Activated CD8-positive, alpha-beta memory T cell treated with anti-CD3 and anti-CD28 coated beads for 36 hours (primary cell): ENCODE results near the gene ZNF521. TPM values are rescaled to one million over a fixed set of nuclear protein-coding genes. Genes with fewer than 3 reads are reported as not detected.

ENCODE experiments used
- CTCF ChIA-PET: fragments of 350-600 bp; sonication (Branson Sonifier 250); formaldehyde crosslinking; loops from one replicate; lab custom pipeline; 2021; ENCODE audit warnings: antibody characterized with exemption; lab: Charles Lee
- POLR2A ChIA-PET: fragments of 350-600 bp; sonication (Branson Sonifier 250); formaldehyde crosslinking; loops from one replicate; lab custom pipeline; 2021; ENCODE audit warnings: antibody characterized with exemption; lab: Charles Lee
- total RNA-seq, 2 experiments: library from RNA; stranded (reverse); gene quantifications; one replicate each; pipeline ENCODE4 v1.2.3, GENCODE V29; 2021

Gene ZNF521
- total RNA-seq, 2 experiments from 2014 or later, result not detected

DNA sequence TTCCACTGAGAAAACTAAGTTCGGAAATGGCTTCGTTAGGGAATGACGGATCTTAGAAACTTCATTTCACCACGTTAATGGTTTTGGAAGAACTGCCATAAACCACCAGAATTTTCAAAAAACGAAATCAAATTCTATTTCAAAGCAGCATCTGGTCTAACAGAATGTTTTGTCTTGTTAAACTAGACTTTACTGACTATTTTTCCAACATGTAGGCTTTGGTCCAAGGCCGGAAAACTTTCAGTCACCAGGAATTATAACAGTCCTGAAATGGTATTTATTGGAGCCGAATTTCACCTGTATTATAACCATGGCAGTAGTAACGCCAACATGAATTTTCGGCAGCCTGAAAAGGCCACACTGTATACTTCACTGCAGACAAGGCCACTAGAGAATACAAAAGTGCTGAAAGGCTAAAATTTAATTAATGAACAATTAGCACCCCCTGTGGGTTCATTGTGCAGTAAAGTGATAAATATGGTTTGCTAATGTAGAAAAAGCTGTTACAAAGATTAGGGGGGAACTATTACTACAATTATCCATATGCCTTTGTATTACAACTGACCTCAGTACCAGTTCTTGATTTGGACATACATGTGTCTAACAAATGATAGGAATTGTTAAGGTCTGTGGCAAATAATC lies 116.4 kb downstream of the ZNF521 start:
- POLR2A ChIA-PET, result no interaction called here
- CTCF ChIA-PET, result no interaction called here

GRCh38 chr18:25234740-25235345 lies 117.1 kb downstream of the ZNF521 start:
- ChIA-PET POLR2A (no interaction called here), CTCF (no interaction called here)

DNA sequence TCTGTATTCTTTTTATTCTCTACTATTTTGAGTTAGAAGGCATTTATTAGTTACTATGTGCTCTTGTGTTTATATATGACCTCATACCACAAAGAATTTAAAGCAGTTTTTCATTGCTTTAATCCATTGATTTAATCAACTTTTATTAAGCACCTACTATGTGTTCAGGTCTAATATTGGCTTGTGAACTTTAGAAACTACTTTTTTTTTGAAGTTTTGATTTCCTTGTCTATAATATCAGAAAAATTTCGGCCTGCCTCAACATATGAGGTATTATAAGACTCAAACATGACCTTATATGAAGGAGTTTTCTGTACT lies 117.7 kb downstream of the ZNF521 start:
- CTCF ChIA-PET, result no interaction called here
- POLR2A ChIA-PET, result no interaction called here

DNA sequence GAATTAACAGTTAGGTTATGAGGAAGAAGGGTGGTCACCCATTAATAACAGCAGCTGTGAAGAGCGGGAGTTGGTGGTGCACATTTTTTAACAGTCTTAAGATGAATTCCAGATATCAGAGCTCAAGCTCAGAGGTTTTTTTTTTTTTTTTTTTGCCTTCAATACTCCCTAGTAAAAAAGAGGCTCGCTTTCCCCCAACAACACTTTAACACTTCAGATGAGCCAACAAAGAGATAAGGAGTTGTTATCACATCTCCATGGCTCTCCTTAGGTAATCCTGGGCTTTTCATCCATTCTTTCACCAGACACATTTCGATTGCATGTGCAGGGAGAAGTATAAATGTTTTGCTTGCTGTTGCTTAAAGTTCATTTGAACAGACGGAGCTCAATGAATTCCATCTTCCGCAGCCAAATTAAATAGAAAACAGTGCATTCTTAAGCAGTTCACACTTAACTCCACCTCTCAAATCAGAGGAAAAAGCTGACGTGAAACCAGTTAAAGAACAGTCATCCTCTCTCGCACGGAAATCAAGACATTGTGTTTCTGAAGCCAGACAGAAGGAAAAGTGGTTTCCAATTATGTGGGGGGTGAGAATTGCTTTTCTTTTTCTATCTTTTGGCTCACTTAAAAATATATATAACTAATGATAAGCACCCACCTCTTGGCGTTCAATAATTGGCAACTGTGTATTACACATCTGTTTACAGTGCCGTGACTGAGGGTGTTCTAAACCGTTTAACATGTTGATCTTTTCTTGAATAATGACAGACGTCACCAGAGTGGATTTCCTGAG lies 118.2 kb downstream of the ZNF521 start:
- POLR2A ChIA-PET, result no interaction called here
- CTCF ChIA-PET, result no interaction called here

DNA sequence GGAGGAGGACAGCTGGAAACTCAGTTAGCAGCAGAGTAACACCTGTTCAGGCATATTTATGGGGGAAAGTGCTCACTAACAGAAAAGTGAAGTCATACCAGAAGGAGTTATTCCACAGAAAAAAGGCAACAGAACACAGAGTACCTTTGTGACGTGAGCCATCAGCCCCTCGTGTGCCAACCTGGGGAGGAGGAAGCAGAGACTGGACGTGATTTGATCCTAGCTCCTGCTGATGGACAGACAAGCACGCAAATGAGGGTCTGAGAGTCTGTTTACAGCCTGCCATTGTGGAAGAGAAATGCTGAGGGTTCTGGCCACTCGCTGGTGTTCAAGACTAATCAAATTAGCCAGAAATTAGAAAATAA lies 120.7 kb downstream of the ZNF521 start:
- ChIA-PET POLR2A (no interaction called here), CTCF (no interaction called here)

GRCh38 chr18:25230658-25231326 lies 121.2 kb downstream of the ZNF521 start:
- POLR2A ChIA-PET, result no interaction called here
- CTCF ChIA-PET, result no interaction called here

GRCh38 chr18:25229920-25230319 lies 122.0 kb downstream of the ZNF521 start:
- ChIA-PET POLR2A (no interaction called here), CTCF (no interaction called here)

DNA sequence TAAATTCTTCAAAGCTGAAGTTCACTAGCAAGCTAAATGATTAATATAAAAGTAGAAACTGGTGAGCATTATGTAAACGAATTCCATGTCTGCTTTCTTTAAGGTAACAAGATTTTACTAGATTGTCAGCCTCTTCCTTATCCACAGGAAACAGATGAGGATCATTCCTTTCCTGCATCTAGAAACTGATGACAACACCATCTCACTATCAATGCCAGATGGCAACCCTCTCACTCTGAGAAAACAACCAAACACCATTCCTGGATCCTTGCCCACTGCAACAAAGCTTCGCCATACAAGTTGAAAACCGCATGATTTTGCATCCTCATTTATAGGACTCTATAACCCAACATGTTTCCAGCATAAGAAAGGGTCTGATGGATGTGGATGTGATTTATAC lies 122.9 kb downstream of the ZNF521 start:
- ChIA-PET CTCF (no interaction called here), POLR2A (no interaction called here)

DNA sequence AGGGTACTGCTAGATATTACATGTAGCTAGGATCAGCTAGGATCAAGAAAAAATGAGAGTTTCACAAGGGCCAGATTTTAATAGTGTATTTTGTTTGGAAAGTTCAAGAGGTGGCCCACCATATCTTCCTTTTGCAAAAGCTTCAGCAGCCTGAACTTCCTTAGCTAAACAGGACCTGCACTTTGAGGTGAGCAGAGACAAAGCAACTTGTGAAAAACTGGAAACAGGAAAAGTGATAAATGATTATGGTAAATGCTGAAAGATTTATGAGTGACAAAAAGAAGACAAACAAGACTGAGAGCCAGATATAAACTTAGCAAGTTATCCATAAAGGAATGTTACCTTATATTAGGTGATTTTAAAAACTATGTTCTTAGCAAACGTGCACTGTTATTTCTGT lies 123.6 kb downstream of the ZNF521 start:
- CTCF ChIA-PET, result no interaction called here
- POLR2A ChIA-PET, result no interaction called here

DNA sequence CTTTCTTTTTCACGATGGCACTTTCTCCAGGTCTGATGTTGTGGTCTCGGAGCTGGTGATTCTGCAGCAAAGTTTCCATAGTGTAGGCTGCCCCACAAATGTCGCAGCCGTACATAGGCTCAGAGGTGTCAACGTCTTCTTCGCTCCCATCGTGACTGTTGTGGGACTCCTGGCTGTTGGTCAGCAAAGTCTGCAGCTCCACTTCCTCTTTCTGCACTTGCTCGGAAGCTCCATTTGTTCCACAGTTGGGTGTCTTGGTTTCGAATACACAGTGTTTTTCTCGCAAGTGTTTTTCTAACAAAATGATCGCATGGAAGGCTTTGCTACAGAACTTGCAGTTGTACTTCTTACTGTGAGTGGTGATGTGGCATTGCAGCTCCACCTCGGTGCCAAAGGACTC lies 126.8 kb downstream of the ZNF521 start:
- CTCF ChIA-PET, result no interaction called here
- POLR2A ChIA-PET, result no interaction called here

- POLR2A ChIA-PET, result no interaction called here
- CTCF ChIA-PET, result no interaction called here
Observed at GRCh38 chr18:25223899-25224886, 127.8 kb downstream of the ZNF521 start.

GRCh38 chr18:25223211-25223610 lies 128.8 kb downstream of the ZNF521 start:
- ChIA-PET CTCF (no interaction called here), POLR2A (no interaction called here)

- CTCF ChIA-PET, result no interaction called here
- POLR2A ChIA-PET, result no interaction called here
Observed at GRCh38 chr18:25222648-25223047, 129.3 kb downstream of the ZNF521 start.

DNA sequence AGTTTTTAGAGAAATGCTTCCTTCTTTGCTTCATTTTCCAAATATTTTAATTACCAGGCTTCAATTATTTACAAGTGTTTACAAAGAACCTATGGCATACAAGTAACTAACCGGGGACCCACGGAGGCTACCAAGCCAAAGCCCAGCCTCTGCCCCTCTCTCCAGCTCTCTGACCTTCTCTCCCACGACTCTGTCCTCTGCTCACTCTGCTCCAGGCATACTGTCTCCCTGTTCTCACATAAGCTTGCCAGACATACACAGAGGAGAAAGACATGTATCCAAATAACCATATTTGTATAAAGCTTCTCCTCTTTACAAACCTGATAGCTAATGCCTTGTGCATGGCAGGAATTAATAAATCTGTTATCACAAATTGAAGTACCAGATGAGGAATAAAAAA lies 141.3 kb downstream of the ZNF521 start:
- POLR2A ChIA-PET, result no interaction called here
- CTCF ChIA-PET, result no interaction called here

DNA sequence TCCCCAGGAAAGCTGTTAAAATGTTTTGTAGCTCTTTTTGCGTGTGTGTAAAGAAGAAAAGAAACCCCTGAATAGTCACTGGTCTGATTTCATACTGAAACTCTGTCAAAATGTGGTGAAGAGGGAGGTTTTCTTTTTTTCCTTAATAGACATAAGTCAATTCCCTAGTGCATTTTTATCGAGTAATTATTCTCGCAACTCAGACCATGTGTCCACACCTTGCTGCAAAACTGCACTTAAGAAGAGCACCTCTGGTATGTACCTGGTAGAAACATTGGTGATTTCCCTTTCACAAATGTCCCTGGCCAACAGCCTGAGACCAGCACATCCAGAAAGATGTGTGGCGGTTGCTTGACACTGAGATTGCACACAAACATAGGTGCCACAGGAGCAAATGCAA lies 159.9 kb downstream of the ZNF521 start:
- ChIA-PET CTCF (no interaction called here), POLR2A (no interaction called here)

DNA sequence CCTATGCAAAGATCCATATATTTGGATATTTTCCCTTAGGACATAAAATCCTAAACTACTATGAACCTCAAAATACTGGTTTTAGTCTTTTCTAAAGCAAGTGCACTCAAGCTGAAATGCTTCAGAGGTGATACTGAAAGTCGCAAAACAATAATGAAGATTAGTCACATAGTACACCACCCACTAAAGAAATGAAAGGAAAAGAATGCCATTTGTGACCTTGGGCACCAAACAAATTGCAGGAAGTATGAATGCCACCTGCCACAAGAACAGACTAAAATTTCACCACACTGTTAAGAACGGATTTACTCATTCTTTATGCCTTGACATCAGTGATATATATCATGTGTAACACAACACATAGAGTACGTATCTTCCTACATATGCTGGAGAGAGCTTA lies 161.5 kb downstream of the ZNF521 start:
- ChIA-PET POLR2A (no interaction called here), CTCF (no interaction called here)

DNA sequence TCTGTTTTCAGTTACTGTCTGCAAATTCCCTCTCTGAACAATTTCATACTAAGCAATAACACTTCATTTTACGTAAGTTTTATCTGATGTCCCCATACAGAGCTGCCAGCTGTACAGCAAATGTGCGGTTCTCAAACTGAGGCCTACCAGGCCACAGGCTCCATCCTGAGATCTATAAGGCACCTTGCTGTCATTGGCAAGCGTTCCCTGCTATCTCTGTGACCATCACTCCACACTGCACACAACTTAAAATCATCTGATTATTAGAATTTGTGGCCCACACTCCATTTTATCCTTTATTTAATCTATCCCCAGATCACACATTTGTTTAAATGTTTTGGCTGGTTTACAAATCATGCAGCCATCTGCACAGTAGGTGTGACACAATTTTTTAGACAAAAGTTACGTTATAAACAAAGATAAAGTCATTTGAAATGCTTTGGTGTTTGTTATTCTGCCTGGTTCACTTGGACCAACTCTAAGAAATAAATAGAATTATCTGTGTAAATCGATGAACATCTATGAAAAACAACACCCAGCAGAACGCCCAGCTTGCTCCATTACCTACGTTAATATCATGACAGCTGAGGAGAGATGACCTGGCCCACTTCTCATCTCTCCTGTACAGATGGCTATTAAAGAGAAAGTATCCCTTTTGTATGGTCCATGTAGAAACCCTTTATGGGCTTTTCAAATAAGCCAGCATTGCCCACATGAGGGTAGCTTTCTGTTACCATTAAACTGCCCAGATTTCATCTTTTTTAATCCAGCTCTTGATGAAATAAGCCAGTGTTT lies 162.4 kb downstream of the ZNF521 start:
- ChIA-PET CTCF (no interaction called here), POLR2A (no interaction called here)

DNA sequence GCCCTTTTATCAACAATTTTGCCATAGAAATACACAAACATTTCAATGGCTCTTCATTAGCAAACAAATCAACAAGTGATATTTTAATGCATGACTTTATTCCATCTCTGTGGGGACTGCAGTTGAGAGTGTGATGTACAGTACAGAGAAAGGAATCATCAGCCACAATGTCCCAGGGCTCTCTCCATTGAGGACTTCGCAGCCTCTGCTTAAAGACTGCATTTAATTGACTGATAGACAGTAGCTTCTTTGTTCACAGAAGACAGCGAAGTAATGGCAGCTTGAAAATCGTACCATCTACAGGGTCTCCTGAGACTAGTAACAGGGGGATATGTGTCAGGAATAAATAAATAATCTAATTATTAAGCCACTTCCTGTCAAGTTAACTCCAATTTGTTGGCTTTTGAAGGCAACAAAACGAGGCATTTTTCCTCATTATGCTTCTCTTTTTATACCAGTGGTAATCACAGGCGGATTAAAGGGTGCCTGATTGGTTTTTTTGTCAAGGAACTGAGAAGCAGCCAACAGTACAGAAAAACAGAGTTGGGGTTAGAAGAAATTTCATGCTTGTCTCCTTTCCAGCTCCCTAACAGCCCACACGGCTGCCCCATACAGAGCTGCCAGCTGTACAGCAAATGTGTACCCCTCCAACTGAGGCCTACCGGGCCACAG lies 164.3 kb downstream of the ZNF521 start:
- CTCF ChIA-PET, result no interaction called here
- POLR2A ChIA-PET, result no interaction called here
